ENCODE data around the gene PRCC. TPM values are rescaled to one million over a fixed set of nuclear protein-coding genes. Genes with fewer than 3 reads are reported as not detected.

Gene PRCC
- total and polyA plus RNA-seq, 2 of the 13 experiments (the other 11 are each of a cell fraction or from before 2014, with no cell fraction given) = 24.2 to 40.5 TPM

- in situ Hi-C loops (cut with HindIII; ENCODE audit: extremely low pct_ligation_motif_present, low pct_unique_long_range_greater_than_20kb) (no loop called here), intact Hi-C loops (cut with micrococcal nuclease; ENCODE audit: unreplicated experiment) (no loop called here)
- Histone ChIP-seq H3K4me3 (replicated peaks in 1 of 3; ENCODE audit: insufficient read depth in 1 of 3, low read depth in 2 of 3, low read length in 3 of 3) (no peak overlapping the region), H3K79me2 (ENCODE audit: insufficient read depth, low read length) (no peaks in the 10 kb centered on the region), H3K27me3 (ENCODE audit: control insufficient read depth in 1 of 2, insufficient read depth in 2 of 2, low read length in 2 of 2) (peaks cover 4 to 38% of the 10 kb centered on the region in 2 experiments; a peak in 2 of 5 replicates), H3K36me3 (replicated peaks in 1 of 2; ENCODE audit: control insufficient read depth in 1 of 2, insufficient read depth in 2 of 2, low read length in 2 of 2) (no peaks in the 10 kb centered on the region), H3K9ac (ENCODE audit: insufficient read depth, low read depth, low read length) (no peak overlapping the region), H2AFZ (ENCODE audit: low read length) (no peak overlapping the region), H3K9me3 (ENCODE audit: low read length) (no peaks in the 10 kb centered on the region), H3K4me1 (ENCODE audit: insufficient read depth, low read length) (peaks cover 10% of the 10 kb centered on the region), H3K4me2 (ENCODE audit: low read depth, low read length) (no peak overlapping the region), H4K20me1 (ENCODE audit: insufficient read depth, low read length) (no peaks in the 10 kb centered on the region), H3K27ac (ENCODE audit: extremely low read length, insufficient read depth, low read length) (no peak overlapping the region)
- TF ChIP-seq ZNF644 (CRISPR knock-in tag; IDR thresholded peaks at IDR 0.05; ENCODE audit: low read depth) (no peak), NFYC (CRISPR knock-in tag; IDR thresholded peaks at IDR 0.05) (no peak), NR3C1 (CRISPR knock-in tag; IDR thresholded peaks at IDR 0.05) (no peak), TARDBP (CRISPR knock-in tag; IDR thresholded peaks at IDR 0.05) (no peak), CREB3 (CRISPR knock-in tag; IDR thresholded peaks at IDR 0.05) (no peak), SIN3A (IDR thresholded peaks at IDR 0.05; ENCODE audit: borderline replicate concordance, low read depth, low read length) (no peak), SALL2 (CRISPR knock-in tag; IDR thresholded peaks at IDR 0.05) (no peak), ZNF772 (CRISPR knock-in tag; IDR thresholded peaks at IDR 0.05) (no peak), NFKBIZ (CRISPR knock-in tag; IDR thresholded peaks at IDR 0.05) (no peak), ONECUT2 (CRISPR knock-in tag; IDR thresholded peaks at IDR 0.05) (no peak)
- ChIA-PET POLR2A (no interaction called here), CTCF (ENCODE audit: low intra/inter-chr PET ratio, low total read pairs) (no interaction called here)
- 0% methylated on average over 4 of the region's 7 CpGs for WGBS (ENCODE audit: low lambda C conversion rate)
- DNase-seq (ENCODE audit: low spot score) (no peak), ATAC-seq (no peak), FAIRE-seq (no peak)
- no TSS peak for BruUV-seq (replicated peaks)
These were observed 80.5 kb downstream of the PRCC start for GRCh38 chr1:156847591-156848460.
